ENCODE measurements around the gene BCL2L1.

GRCh38 chr20:31667315-31668285, 55.1 kb downstream of the BCL2L1 start:
- no peak for TF ChIP-seq CTCF (IDR thresholded peaks at IDR 0.05)
- no peak for TF ChIP-seq ZFX (IDR thresholded peaks at IDR 0.05; ENCODE audit: borderline replicate concordance)

All from 22Rv1 (cell line).